ENCODE measurements around the gene FOXN4.

Gene FOXN4

GRCh38 chr12:109250523-109250922 is 58.6 kb downstream of the FOXN4 start:
- H3K36me3 ChIP-seq (ENCODE audit: insufficient read depth, low read length): no peaks in the 10 kb centered on the region; the same call in 1 of the 2 replicates
- no peaks in the 10 kb centered on the region for H3K4me1 ChIP-seq (ENCODE audit: insufficient read depth, low read length)
- no peak overlapping the region; the same call in 1 of the 2 replicates for H3K9ac ChIP-seq (ENCODE audit: low read depth, low read length)
- H3K9me3 ChIP-seq (ENCODE audit: control insufficient read depth, insufficient read depth, low read length): peaks cover 5% of the 10 kb centered on the region; the same call in 1 of the 2 replicates

- Histone ChIP-seq H3K9me3 (ENCODE audit: control insufficient read depth, insufficient read depth, low read length) (no peaks in the 10 kb centered on the region; the same call in 1 of the 2 replicates), H3K36me3 (ENCODE audit: insufficient read depth, low read length) (no peaks in the 10 kb centered on the region), H3K9ac (ENCODE audit: low read depth, low read length) (no peak overlapping the region), H3K4me1 (ENCODE audit: insufficient read depth, low read length) (no peaks in the 10 kb centered on the region)
Observed at GRCh38 chr12:109247831-109248654, 61.0 kb downstream of the FOXN4 start.

GRCh38 chr12:109246221-109246620 is 62.9 kb downstream of the FOXN4 start:
- Histone ChIP-seq H3K9me3 (ENCODE audit: control insufficient read depth, insufficient read depth, low read length) (no peaks in the 10 kb centered on the region), H3K9ac (ENCODE audit: low read depth, low read length) (no peak overlapping the region), H3K36me3 (ENCODE audit: insufficient read depth, low read length) (no peaks in the 10 kb centered on the region), H3K4me1 (ENCODE audit: insufficient read depth, low read length) (no peaks in the 10 kb centered on the region)

- no peaks in the 10 kb centered on the region for H3K9me3 ChIP-seq (ENCODE audit: control insufficient read depth, insufficient read depth, low read length)
- no peaks in the 10 kb centered on the region for H3K4me1 ChIP-seq (ENCODE audit: insufficient read depth, low read length)
- no peak overlapping the region for H3K9ac ChIP-seq (ENCODE audit: low read depth, low read length)
- no peaks in the 10 kb centered on the region for H3K36me3 ChIP-seq (ENCODE audit: insufficient read depth, low read length)
Observed at GRCh38 chr12:109244073-109244472, 65.0 kb downstream of the FOXN4 start.

- Histone ChIP-seq H3K9ac (ENCODE audit: low read depth, low read length) (no peak overlapping the region), H3K9me3 (ENCODE audit: control insufficient read depth, insufficient read depth, low read length) (no peaks in the 10 kb centered on the region), H3K4me1 (ENCODE audit: insufficient read depth, low read length) (no peaks in the 10 kb centered on the region), H3K36me3 (ENCODE audit: insufficient read depth, low read length) (no peaks in the 10 kb centered on the region)
Observed at GRCh38 chr12:109241936-109242335, 67.1 kb downstream of the FOXN4 start.

GRCh38 chr12:109240365-109240764 is 68.7 kb downstream of the FOXN4 start:
- H3K9ac ChIP-seq (ENCODE audit: low read depth, low read length): no peak overlapping the region
- no peaks in the 10 kb centered on the region for H3K9me3 ChIP-seq (ENCODE audit: control insufficient read depth, insufficient read depth, low read length)
- H3K36me3 ChIP-seq (ENCODE audit: insufficient read depth, low read length): no peaks in the 10 kb centered on the region
- no peaks in the 10 kb centered on the region for H3K4me1 ChIP-seq (ENCODE audit: insufficient read depth, low read length)

GRCh38 chr12:109239691-109240090 is 69.4 kb downstream of the FOXN4 start:
- H3K4me1 ChIP-seq (ENCODE audit: insufficient read depth, low read length): no peaks in the 10 kb centered on the region
- H3K9ac ChIP-seq (ENCODE audit: low read depth, low read length): no peak overlapping the region
- H3K36me3 ChIP-seq (ENCODE audit: insufficient read depth, low read length): no peaks in the 10 kb centered on the region
- no peaks in the 10 kb centered on the region for H3K9me3 ChIP-seq (ENCODE audit: control insufficient read depth, insufficient read depth, low read length)

GRCh38 chr12:109239179-109239578 is 69.9 kb downstream of the FOXN4 start:
- Histone ChIP-seq H3K9me3 (ENCODE audit: control insufficient read depth, insufficient read depth, low read length) (no peaks in the 10 kb centered on the region), H3K9ac (ENCODE audit: low read depth, low read length) (no peak overlapping the region)

GRCh38 chr12:109236257-109236656 is 72.8 kb downstream of the FOXN4 start:
- Histone ChIP-seq H3K9me3 (ENCODE audit: control insufficient read depth, insufficient read depth, low read length) (no peaks in the 10 kb centered on the region), H3K36me3 (ENCODE audit: insufficient read depth, low read length) (no peaks in the 10 kb centered on the region), H3K9ac (ENCODE audit: low read depth, low read length) (no peak overlapping the region), H3K4me1 (ENCODE audit: insufficient read depth, low read length) (no peaks in the 10 kb centered on the region)

More at GRCh38 chr12:109239179-109239578, 69.9 kb downstream of the FOXN4 start:
- Histone ChIP-seq H3K4me1 (ENCODE audit: insufficient read depth, low read length) (no peaks in the 10 kb centered on the region), H3K36me3 (ENCODE audit: insufficient read depth, low read length) (no peaks in the 10 kb centered on the region)

GRCh38 chr12:109234012-109234411 is 75.1 kb downstream of the FOXN4 start:
- no peaks in the 10 kb centered on the region for H3K9me3 ChIP-seq (ENCODE audit: control insufficient read depth, insufficient read depth, low read length)

GRCh38 chr12:109232731-109233130 is 76.4 kb downstream of the FOXN4 start:
- Histone ChIP-seq H3K4me1 (ENCODE audit: insufficient read depth, low read length) (no peaks in the 10 kb centered on the region), H3K9ac (ENCODE audit: low read depth, low read length) (no peak overlapping the region), H3K36me3 (ENCODE audit: insufficient read depth, low read length) (no peaks in the 10 kb centered on the region), H3K9me3 (ENCODE audit: control insufficient read depth, insufficient read depth, low read length) (no peaks in the 10 kb centered on the region)

More at GRCh38 chr12:109234012-109234411, 75.1 kb downstream of the FOXN4 start:
- Histone ChIP-seq H3K36me3 (ENCODE audit: insufficient read depth, low read length) (no peaks in the 10 kb centered on the region), H3K9ac (ENCODE audit: low read depth, low read length) (no peak overlapping the region), H3K4me1 (ENCODE audit: insufficient read depth, low read length) (no peaks in the 10 kb centered on the region)

- no peak overlapping the region for H3K9ac ChIP-seq (ENCODE audit: low read depth, low read length)
- H3K9me3 ChIP-seq (ENCODE audit: control insufficient read depth, insufficient read depth, low read length): no peaks in the 10 kb centered on the region
Observed at GRCh38 chr12:109230193-109230592, 78.9 kb downstream of the FOXN4 start.

GRCh38 chr12:109228664-109229063 is 80.4 kb downstream of the FOXN4 start:
- no peaks in the 10 kb centered on the region for H3K4me1 ChIP-seq (ENCODE audit: insufficient read depth, low read length)
- H3K36me3 ChIP-seq (ENCODE audit: insufficient read depth, low read length): no peaks in the 10 kb centered on the region
- no peaks in the 10 kb centered on the region for H3K9me3 ChIP-seq (ENCODE audit: control insufficient read depth, insufficient read depth, low read length)
- no peak overlapping the region for H3K9ac ChIP-seq (ENCODE audit: low read depth, low read length)

More at GRCh38 chr12:109230193-109230592, 78.9 kb downstream of the FOXN4 start:
- H3K36me3 ChIP-seq (ENCODE audit: insufficient read depth, low read length): no peaks in the 10 kb centered on the region
- no peaks in the 10 kb centered on the region for H3K4me1 ChIP-seq (ENCODE audit: insufficient read depth, low read length)

Data from ES-I3 (cell line).